ENCODE measurements around the gene ASGR2. TPM values are rescaled to one million over a fixed set of nuclear protein-coding genes. Genes with fewer than 3 reads are reported as not detected.

ASGR2 gene
- total and polyA plus RNA-seq, 8 donors, result 0.29 to 0.80 (median 0.43) TPM; not detected in 2

- H3K27me3 ChIP-seq, result no peaks in the 10 kb centered on the region
- 34 to 43% methylated on average over 13 of the region's 13 CpGs for WGBS, 2 donors
- H3K4me1 ChIP-seq, result no peaks in the 10 kb centered on the region
- FAIRE-seq, result no peak
- intact Hi-C loops (cut with DNase I), result loop anchor here (5.0 kb wide), 1 partner anchor 85 kb away; no protein-coding TSS in a partner anchor
- no peaks in the 10 kb centered on the region for H3K9me3 ChIP-seq
- peak in 1 of 6 donors; percentile 38 for DNase-seq
- peak in 3 of 4 donors; percentile 13 to 42 (median 34) for ATAC-seq
- no peak for TF ChIP-seq CTCF (IDR thresholded peaks at IDR 0.05)
- no peak overlapping the region for H3K27ac ChIP-seq
- no peaks in the 10 kb centered on the region for H3K36me3 ChIP-seq
- no peak overlapping the region for H3K4me3 ChIP-seq
These were observed 22.7 kb upstream of the ASGR2 start for GRCh38 chr17:7137171-7137943.

GRCh38 chr17:7136266-7136877, 21.8 kb upstream of the ASGR2 start:
- intact Hi-C loops (cut with DNase I), result loop anchor here (5.0 kb wide), 1 partner anchor 84 kb away; no protein-coding TSS in a partner anchor
- Histone ChIP-seq H3K36me3 (no peaks in the 10 kb centered on the region), H3K27me3 (no peaks in the 10 kb centered on the region), H3K9me3 (no peaks in the 10 kb centered on the region), H3K27ac (no peak overlapping the region), H3K4me1 (no peaks in the 10 kb centered on the region), H3K4me3 (no peak overlapping the region)
- DNase-seq (peak; percentile 37 to 91 (median 72)), ATAC-seq (peak in 3 of 4 donors; percentile 68 to 76 (median 69)), FAIRE-seq (no peak)
- peak; percentile 75 to 87 (median 77) for TF ChIP-seq CTCF (IDR thresholded peaks at IDR 0.05)
- 13 to 16% methylated on average over 9 of the region's 9 CpGs for WGBS, 2 donors

- H3K4me1 ChIP-seq, result no peaks in the 10 kb centered on the region
- no peak overlapping the region for H3K4me3 ChIP-seq
- no peaks in the 10 kb centered on the region for H3K27me3 ChIP-seq
- H3K36me3 ChIP-seq, result no peaks in the 10 kb centered on the region
- no peak for TF ChIP-seq CTCF (IDR thresholded peaks at IDR 0.05)
- H3K27ac ChIP-seq, result no peak overlapping the region
- ATAC-seq (no peak), FAIRE-seq (no peak), DNase-seq (no peak)
- no peaks in the 10 kb centered on the region for H3K9me3 ChIP-seq
- WGBS, 2 donors, result 63 to 77% methylated on average over 20 of the region's 20 CpGs
- intact Hi-C loops (cut with DNase I), result no loop called here
These were observed 19.3 kb upstream of the ASGR2 start for GRCh38 chr17:7133916-7134315.

- 26 to 34% methylated on average over 19 of the region's 19 CpGs for WGBS, 2 donors
- H3K27me3 ChIP-seq, result no peaks in the 10 kb centered on the region
- no peaks in the 10 kb centered on the region for H3K4me1 ChIP-seq
- intact Hi-C loops (cut with DNase I), result no loop called here
- H3K36me3 ChIP-seq, result no peaks in the 10 kb centered on the region
- DNase-seq (no peak), FAIRE-seq (no peak), ATAC-seq (peak in 2 of 4 donors; percentile 43)
- H3K4me3 ChIP-seq, result no peak overlapping the region
- no peak for TF ChIP-seq CTCF (IDR thresholded peaks at IDR 0.05)
- no peaks in the 10 kb centered on the region for H3K9me3 ChIP-seq
- no peak overlapping the region for H3K27ac ChIP-seq
These were observed 18.8 kb upstream of the ASGR2 start for GRCh38 chr17:7133424-7133823.

All from pancreas (tissue), 10 donors.